ENCODE measurements around the gene SERTM1.

The SERTM1 gene
- 0 to 1.1 (median 0) reads per million in 17 experiments for total RNA-seq

GRCh38 chr13:36673838-36674326, at the start of gene SERTM1:
TSS of gene SERTM1 (plus strand) at chr13:36674020. CDS start at chr13:36695079, 21,059 bp downstream.
- DNase-seq = peak in 1 of 4 experiments; percentile 9

- peak in 1 of 4 experiments; percentile 3 for DNase-seq
These were observed 45.3 kb upstream of the SERTM1 start for GRCh38 chr13:36628377-36629056.

DNA sequence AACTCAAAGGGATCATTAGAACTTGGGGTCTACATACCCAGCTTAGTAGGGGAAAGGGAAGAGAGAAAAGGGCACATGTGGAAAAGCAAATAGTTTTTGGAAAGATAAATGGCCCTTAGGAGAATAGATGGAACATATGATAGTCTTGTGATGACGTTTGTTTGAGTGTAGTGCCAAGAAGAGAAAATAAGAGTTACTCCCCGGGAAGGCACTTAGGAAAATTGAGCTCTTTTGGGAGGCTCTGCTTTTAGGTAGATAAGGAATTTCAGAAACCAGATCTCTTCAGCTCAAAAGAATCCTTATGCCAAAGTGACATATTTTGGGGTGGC, 44.8 kb upstream of the SERTM1 start:
- no peak for DNase-seq

DNA sequence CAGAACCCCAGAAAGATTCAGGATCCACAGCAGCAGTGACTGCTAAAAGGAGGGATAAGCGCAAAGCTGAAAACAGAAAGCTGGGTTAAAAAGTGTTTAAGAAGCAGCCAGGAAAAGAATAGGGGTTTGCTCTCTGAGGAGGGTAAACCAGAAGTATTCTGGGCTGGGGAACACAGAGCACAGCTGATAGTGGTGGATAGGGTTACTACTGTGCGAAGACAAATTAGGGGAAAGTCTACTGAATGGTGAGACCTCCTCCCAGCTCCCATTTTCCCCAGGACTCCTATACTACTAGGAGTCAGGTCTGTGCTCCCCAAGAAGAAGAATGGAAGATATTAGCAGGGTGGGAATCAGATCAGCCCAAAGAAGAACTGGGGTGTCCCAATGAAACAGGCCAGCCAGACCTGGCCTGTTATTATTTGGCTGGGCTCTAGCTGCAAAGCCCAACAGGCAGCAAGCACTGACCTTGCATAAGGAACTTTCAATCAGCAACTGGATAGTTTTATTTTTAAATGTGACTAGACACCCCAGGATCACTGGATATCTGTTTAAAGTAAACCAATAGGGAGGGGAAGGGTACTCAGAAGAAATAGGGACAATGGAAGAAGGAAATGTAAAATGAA, 43.5 kb upstream of the SERTM1 start:
- DNase-seq = no peak

- DNase-seq = no peak
These were observed 34.2 kb upstream of the SERTM1 start for GRCh38 chr13:36639610-36640009.

GRCh38 chr13:36650611-36651010, 23.2 kb upstream of the SERTM1 start:
- no peak for DNase-seq

GRCh38 chr13:36665630-36666029, 8.2 kb upstream of the SERTM1 start:
- no peak for DNase-seq

DNA sequence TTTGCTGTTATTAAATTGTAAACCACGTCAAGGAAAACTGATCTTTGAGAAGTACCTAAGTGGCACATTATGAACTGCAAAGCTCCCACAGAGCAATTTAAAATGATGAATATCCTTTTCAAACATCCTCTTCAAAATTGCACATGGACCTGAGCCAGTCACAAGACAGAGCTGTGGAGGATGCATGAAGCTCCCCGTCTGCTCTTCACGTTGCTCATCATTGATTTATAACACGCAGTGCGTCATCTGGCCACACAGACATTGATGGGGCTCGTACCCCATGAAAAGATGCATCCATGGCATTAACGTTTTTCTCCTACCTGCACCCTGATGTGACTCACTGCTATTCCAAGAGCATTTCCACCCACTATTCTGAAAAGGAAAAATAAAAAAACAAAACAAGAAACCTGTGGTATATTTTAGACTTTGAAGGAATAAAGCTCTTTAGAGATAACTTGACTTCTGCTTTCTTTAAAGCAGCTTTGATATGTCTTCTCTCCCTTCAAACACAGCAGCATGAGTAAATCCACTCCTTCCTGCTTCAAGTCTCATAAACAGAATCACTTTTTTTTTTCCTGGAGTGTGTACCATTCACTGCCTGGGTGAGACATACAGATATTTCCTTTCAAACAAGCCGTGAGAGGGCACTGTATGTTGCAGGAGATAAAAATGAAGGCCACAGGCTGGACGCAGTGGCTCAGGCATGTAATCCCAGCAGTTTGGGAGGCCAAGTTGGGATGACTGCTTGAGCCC, 7.2 kb upstream of the SERTM1 start:
- no peak for DNase-seq

- peak in 3 of 4 experiments; percentile 15 to 20 (median 16) for DNase-seq
These were observed 5.5 kb upstream of the SERTM1 start for GRCh38 chr13:36668316-36668715.

GRCh38 chr13:36673352-36673751, 468 bp upstream of the SERTM1 start:
- no peak for DNase-seq

- DNase-seq = no peak
These were observed 755 bp downstream of the SERTM1 start for GRCh38 chr13:36674337-36675212.

DNA sequence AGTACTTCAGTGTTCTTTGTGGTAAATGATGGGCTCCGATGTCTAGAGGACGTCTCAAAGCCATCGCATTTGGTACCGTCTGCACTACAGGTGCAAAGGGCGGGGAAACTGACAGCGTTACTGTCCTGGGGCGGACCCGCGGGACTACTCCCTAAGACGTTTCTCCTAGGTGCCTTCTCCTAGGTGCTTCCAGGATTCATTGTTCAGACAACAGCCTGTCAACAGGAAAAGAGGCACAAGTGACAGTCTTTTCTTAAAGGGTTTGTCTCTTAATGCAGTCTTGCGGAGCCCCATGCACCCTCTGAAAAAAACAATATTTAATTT, 1.4 kb downstream of the SERTM1 start:
- no peak for DNase-seq

GRCh38 chr13:36680913-36681312, 7.1 kb downstream of the SERTM1 start:
- DNase-seq = no peak

- no peak for DNase-seq
These were observed 8.2 kb downstream of the SERTM1 start for GRCh38 chr13:36681894-36682624.

GRCh38 chr13:36683701-36684100, 9.9 kb downstream of the SERTM1 start:
- no peak for DNase-seq

GRCh38 chr13:36685927-36686326, 12.1 kb downstream of the SERTM1 start:
- DNase-seq = peak in 1 of 4 experiments; percentile 5

GRCh38 chr13:36696410-36697010, 22.7 kb downstream of the SERTM1 start:
- no peak for DNase-seq

DNA sequence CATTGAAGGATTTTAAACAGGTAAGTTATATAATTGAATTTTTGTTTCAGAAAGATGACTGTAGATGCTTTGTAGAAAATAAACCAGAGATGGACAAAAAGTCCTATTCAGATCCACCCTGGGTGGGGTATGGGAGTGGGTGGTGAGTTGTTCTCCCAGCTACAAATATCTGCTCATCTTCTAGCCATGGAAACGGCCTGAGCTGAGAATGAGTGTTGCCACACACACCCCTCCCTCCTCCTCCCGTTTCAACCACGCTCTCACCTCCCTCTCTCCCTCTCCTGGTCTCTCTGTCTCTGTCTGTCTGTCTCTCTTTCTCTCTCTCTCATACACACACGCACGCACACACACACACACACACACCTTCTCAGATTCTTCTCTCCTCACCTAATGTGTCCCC, 26.4 kb downstream of the SERTM1 start:
- DNase-seq = no peak

DNA sequence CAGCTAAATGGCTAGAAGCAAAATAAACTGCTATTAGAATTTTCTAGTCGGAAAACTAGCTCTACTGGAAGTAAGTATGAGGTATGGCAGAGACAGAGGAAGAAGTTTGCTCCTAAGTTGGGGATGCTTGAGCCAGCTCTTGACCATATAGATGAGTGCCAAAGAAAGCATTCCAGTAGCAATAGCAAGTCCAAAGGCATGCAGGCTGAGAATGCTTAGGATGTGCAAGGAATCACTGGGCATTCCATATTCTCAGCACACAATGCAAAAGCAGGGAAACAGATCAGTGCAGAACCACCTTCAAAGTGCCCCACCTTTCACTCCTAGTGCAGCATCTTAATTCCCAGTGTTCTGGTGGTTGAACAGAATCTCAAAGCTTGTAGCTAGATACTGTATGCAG, 32.9 kb downstream of the SERTM1 start:
- no peak for DNase-seq

DNA sequence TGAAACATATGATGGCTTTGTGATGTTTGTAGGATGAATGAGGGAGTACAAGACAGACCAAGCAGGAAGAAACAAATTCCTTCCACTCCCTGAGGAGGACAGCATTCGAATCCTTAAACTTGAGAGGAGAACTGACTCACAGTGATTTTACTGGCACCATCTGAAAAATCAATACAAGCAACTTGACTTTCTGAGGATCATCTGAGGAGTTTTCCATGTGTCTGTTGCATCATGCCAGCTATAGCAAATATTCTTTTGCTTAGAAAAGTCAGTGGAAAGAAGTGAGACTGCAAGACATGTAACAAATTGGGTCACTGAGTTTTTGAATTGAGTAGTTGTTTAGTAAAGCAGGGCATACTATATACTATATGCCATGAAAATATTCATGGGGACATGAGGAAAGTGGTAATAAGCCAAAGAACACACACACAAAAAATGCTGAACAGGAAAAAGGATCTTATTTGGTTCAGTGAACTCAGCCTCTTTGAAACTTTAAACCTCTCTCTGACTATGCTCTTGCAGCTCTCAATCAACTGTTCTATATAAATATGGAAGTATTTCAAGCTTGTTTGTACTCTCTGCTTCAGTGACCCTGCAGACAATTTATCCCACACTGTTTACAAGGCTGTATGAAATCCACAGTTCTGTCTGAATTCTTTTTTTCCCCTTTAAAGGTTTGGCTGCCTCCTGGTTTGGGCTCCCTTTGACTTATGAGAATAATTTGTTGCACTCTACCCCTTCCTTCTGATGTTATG, 35.5 kb downstream of the SERTM1 start:
- no peak for DNase-seq

- DNase-seq = peak in 1 of 4 experiments; percentile 7
These were observed 36.6 kb downstream of the SERTM1 start for GRCh38 chr13:36710396-36710795.

Measured in suppressor macrophage (primary cell).